Astrocyte (in vitro differentiated cells and primary cell): ENCODE measurements around the gene CFAP97D2. TPM values are rescaled to one million over a fixed set of nuclear protein-coding genes. Genes with fewer than 3 reads are reported as not detected.
A peak's percentile ranks its signal among the peaks of the same experiment; 100 is the strongest.

Source experiments
- DNase-seq: peaks from one replicate; pipeline ENCODE4 v3.0.0-alpha.2; 2010; ENCODE audit warnings: low read depth
- FAIRE-seq: peaks from 2 replicates; lab custom pipeline; 2011; peaks lifted over from hg19 to GRCh38; lab: Jason Lieb, UNC
- H2AFZ ChIP-seq: 2 replicates; pipeline ENCODE4 v1.6.0; 2012; ENCODE audit warnings: low read depth, low read length, inconsistent platforms
- H3K27ac ChIP-seq: 2 replicates; pipeline ENCODE4 v1.5.1; 2011; ENCODE audit warnings: low read depth, low read length, inconsistent platforms
- H3K27me3 ChIP-seq: 2 replicates; pipeline ENCODE4 v1.6.0; 2011; ENCODE audit warnings: low read length, inconsistent platforms; ENCODE audit not compliant: insufficient read depth
- H3K36me3 ChIP-seq: 2 replicates; pipeline ENCODE4 v1.5.1; 2011; ENCODE audit warnings: low read length, inconsistent platforms; ENCODE audit not compliant: insufficient read depth
- H3K4me1 ChIP-seq: 2 replicates; pipeline ENCODE4 v1.5.1; 2011; ENCODE audit warnings: low read length, inconsistent platforms; ENCODE audit not compliant: insufficient read depth
- H3K4me2 ChIP-seq: 2 replicates; pipeline ENCODE4 v1.6.0; 2012; ENCODE audit warnings: low read length, inconsistent platforms
- H3K4me3 ChIP-seq: 2 replicates; pipeline ENCODE4 v1.5.1; 2011; ENCODE audit warnings: low read depth, mild to moderate bottlenecking, low read length, inconsistent platforms; ENCODE audit not compliant: insufficient read depth
- H3K79me2 ChIP-seq: 2 replicates; pipeline ENCODE4 v1.6.0; 2012; ENCODE audit warnings: mild to moderate bottlenecking, low read length, inconsistent platforms; ENCODE audit not compliant: insufficient read depth
- H3K9ac ChIP-seq: 2 replicates; pipeline ENCODE4 v1.6.0; 2012; ENCODE audit warnings: mild to moderate bottlenecking, low read length, inconsistent platforms
- H3K9me3 ChIP-seq: 2 replicates; pipeline ENCODE4 v1.5.1; 2012; ENCODE audit warnings: low read depth, mild to moderate bottlenecking, low read length, inconsistent platforms; ENCODE audit not compliant: insufficient read depth
- H4K20me1 ChIP-seq: 2 replicates; pipeline ENCODE4 v1.6.0; 2012; ENCODE audit warnings: low read length, inconsistent platforms; ENCODE audit not compliant: insufficient read depth
- H3K27ac Mint-ChIP-seq: one replicate; pipeline ENCODE4 v1.8.0; 2021; ENCODE audit warnings: mild to moderate bottlenecking, mixed read lengths; ENCODE audit not compliant: unreplicated experiment
- H3K27me3 Mint-ChIP-seq: one replicate; pipeline ENCODE4 v1.8.0; 2021; ENCODE audit warnings: low read depth, mixed read lengths; ENCODE audit not compliant: unreplicated experiment
- H3K36me3 Mint-ChIP-seq: one replicate; pipeline ENCODE4 v1.8.0; 2021; ENCODE audit warnings: low read depth, mixed read lengths; ENCODE audit not compliant: unreplicated experiment
- H3K4me1 Mint-ChIP-seq: one replicate; pipeline ENCODE4 v1.8.0; 2021; ENCODE audit warnings: low read depth, mixed read lengths; ENCODE audit not compliant: unreplicated experiment
- H3K4me3 Mint-ChIP-seq: one replicate; pipeline ENCODE4 v1.8.0; 2021; ENCODE audit warnings: mild to moderate bottlenecking, moderate library complexity, mixed read lengths; ENCODE audit not compliant: unreplicated experiment
- H3K9me3 Mint-ChIP-seq: one replicate; pipeline ENCODE4 v1.8.0; 2021; ENCODE audit warnings: mild to moderate bottlenecking, mixed read lengths; ENCODE audit not compliant: unreplicated experiment
- EZH2 ChIP-seq: IDR thresholded peaks from 2 replicates; pipeline ENCODE4 v1.6.1; 2012; ENCODE audit warnings: mild to moderate bottlenecking, low read length, inconsistent platforms; ENCODE audit not compliant: insufficient read depth
- total RNA-seq: library from RNA; stranded (reverse); gene quantifications from 2 replicates; pipeline ENCODE4 v1.2.1, GENCODE V29; 2021
- TF ChIP-seq, protein P1 (sequence below): IDR thresholded peaks from 2 replicates; pipeline ENCODE4 v1.5.1; 2011; ENCODE audit warnings: low read depth, mild to moderate bottlenecking, inconsistent platforms, low read length, moderate library complexity; ENCODE audit not compliant: insufficient read depth

The CFAP97D2 gene
- total RNA-seq, 1 donor from 2014 or later: not detected

DNA sequence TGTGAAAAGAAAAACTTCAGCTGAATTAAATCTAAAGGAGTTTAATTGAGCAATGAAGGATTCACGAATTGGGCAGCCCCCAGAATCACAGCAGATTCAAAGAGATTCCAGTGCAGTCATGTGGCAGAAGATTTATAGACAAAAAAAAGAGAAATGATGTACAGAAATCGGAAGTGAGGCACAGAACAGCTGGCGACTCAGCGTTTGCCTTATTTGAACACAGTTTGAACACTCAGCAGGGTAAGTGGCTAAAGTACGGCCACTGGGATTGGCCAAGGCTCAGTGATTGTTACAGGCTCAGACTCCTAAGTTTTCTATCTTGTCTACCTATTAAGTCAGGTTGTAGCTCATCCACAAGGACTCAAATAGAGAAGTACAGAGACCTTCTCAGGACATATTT, 11.6 kb upstream of the CFAP97D2 start:
- peaks cover 34% of the 10 kb centered on the region for H3K27me3 Mint-ChIP-seq
- Histone ChIP-seq H3K4me1 (peaks cover 7% of the 10 kb centered on the region), H3K4me2 (no peak overlapping the region), H3K27me3 (peaks cover 5% of the 10 kb centered on the region), H3K79me2 (no peaks in the 10 kb centered on the region), H3K4me3 (no peak overlapping the region), H2AFZ (no peak overlapping the region), H3K9me3 (no peaks in the 10 kb centered on the region), H3K27ac (no peak overlapping the region), H4K20me1 (no peaks in the 10 kb centered on the region), H3K36me3 (no peaks in the 10 kb centered on the region), H3K9ac (no peak overlapping the region)
- peaks cover 4% of the 10 kb centered on the region for H3K9me3 Mint-ChIP-seq
- H3K36me3 Mint-ChIP-seq: peaks cover 2% of the 10 kb centered on the region
- H3K4me1 Mint-ChIP-seq: no peaks in the 10 kb centered on the region
- H3K27ac Mint-ChIP-seq: no peak overlapping the region
- no peak overlapping the region for H3K4me3 Mint-ChIP-seq
- TF ChIP-seq, protein P1, sequence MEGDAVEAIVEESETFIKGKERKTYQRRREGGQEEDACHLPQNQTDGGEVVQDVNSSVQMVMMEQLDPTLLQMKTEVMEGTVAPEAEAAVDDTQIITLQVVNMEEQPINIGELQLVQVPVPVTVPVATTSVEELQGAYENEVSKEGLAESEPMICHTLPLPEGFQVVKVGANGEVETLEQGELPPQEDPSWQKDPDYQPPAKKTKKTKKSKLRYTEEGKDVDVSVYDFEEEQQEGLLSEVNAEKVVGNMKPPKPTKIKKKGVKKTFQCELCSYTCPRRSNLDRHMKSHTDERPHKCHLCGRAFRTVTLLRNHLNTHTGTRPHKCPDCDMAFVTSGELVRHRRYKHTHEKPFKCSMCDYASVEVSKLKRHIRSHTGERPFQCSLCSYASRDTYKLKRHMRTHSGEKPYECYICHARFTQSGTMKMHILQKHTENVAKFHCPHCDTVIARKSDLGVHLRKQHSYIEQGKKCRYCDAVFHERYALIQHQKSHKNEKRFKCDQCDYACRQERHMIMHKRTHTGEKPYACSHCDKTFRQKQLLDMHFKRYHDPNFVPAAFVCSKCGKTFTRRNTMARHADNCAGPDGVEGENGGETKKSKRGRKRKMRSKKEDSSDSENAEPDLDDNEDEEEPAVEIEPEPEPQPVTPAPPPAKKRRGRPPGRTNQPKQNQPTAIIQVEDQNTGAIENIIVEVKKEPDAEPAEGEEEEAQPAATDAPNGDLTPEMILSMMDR: no peak
- TF ChIP-seq EZH2: no peak
- DNase-seq (peak; percentile 39), FAIRE-seq (no peak)

DNA sequence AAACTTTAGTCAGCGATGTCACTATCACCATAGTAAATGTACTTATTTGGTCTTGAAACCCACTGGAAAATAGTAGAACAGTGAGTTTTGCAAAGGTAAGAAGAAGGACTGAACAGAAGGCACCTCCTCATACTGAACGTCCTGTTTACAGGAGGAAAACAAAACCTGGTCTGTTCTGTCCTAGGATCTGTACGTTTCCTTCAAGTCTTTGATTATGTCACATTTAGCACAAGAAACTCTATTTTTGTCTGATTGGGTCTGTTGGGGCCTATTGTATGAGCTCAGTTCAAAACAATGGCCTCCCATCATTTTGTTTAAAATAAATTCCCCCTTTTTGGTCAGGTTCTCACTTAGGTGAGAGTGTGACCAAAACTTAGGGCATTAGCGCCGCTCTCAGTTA, 11.2 kb upstream of the CFAP97D2 start:
- H3K36me3 ChIP-seq: no peaks in the 10 kb centered on the region
- peaks cover 3% of the 10 kb centered on the region for H3K36me3 Mint-ChIP-seq
- H3K9me3 ChIP-seq: no peaks in the 10 kb centered on the region
- H3K27me3 ChIP-seq: peaks cover 5% of the 10 kb centered on the region
- TF ChIP-seq EZH2: no peak
- TF ChIP-seq, protein P1: no peak
- peaks cover 30% of the 10 kb centered on the region for H3K27me3 Mint-ChIP-seq
- peaks cover 7% of the 10 kb centered on the region for H3K4me1 ChIP-seq
- no peak overlapping the region for H3K4me3 Mint-ChIP-seq
- H4K20me1 ChIP-seq: no peaks in the 10 kb centered on the region
- no peak overlapping the region for H3K9ac ChIP-seq
- no peak for FAIRE-seq
- H3K9me3 Mint-ChIP-seq: peaks cover 8% of the 10 kb centered on the region
- H2AFZ ChIP-seq: no peak overlapping the region
- no peak for DNase-seq
- H3K4me1 Mint-ChIP-seq: no peaks in the 10 kb centered on the region
- no peak overlapping the region for H3K27ac Mint-ChIP-seq
- no peak overlapping the region for H3K27ac ChIP-seq
- no peaks in the 10 kb centered on the region for H3K79me2 ChIP-seq
- H3K4me2 ChIP-seq: no peak overlapping the region
- no peak overlapping the region for H3K4me3 ChIP-seq

DNA sequence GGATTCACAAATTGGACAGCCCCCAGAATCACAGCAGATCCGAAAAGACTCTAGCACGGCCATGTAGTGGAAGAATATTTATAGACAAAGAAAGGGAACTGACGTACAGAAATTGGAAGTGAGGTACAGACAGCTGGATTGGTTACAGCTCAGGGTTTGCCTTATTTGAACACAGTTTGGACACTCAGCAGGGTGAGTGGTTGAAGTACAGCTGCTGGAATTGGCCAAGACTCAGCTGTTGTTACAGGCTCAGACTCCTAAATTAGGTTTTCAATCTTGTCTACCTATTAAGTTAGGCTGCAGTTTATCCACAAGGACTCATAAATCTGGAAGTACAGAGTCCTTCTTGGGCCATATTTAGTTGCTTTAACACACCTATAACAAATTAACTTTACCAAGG, 5.8 kb upstream of the CFAP97D2 start:
- Histone ChIP-seq H3K9me3 (peaks cover 8% of the 10 kb centered on the region), H3K27me3 (peaks cover 2% of the 10 kb centered on the region), H3K4me3 (no peak overlapping the region), H3K36me3 (no peaks in the 10 kb centered on the region), H4K20me1 (no peaks in the 10 kb centered on the region), H2AFZ (no peak overlapping the region), H3K27ac (no peak overlapping the region), H3K9ac (no peak overlapping the region), H3K4me1 (no peaks in the 10 kb centered on the region), H3K4me2 (no peak overlapping the region), H3K79me2 (no peaks in the 10 kb centered on the region)
- H3K9me3 Mint-ChIP-seq: peaks cover 13% of the 10 kb centered on the region
- H3K27me3 Mint-ChIP-seq: peaks cover 7% of the 10 kb centered on the region
- no peak for FAIRE-seq
- no peak overlapping the region for H3K4me3 Mint-ChIP-seq
- peaks cover 1% of the 10 kb centered on the region for H3K36me3 Mint-ChIP-seq
- TF ChIP-seq, protein P1: no peak
- TF ChIP-seq EZH2: no peak
- H3K27ac Mint-ChIP-seq: no peak overlapping the region
- no peak for DNase-seq
- no peaks in the 10 kb centered on the region for H3K4me1 Mint-ChIP-seq
